HT1080 (cell line): ENCODE results near the gene PLSCR1. TPM values are rescaled to one million over a fixed set of nuclear protein-coding genes. Genes with fewer than 3 reads are reported as not detected.
A peak's percentile ranks its signal among the peaks of the same experiment; 100 is the strongest.

Source experiments
- DNase-seq: peaks from one replicate; pipeline ENCODE4 v3.0.0-alpha.2; 2015; ENCODE audit warnings: low read depth
- polyA plus RNA-seq, 2 experiments: library from polyadenylated mRNA; depleted of rRNA; stranded (reverse); fragments of >200 nt; gene quantifications; 2 replicates each; pipeline ENCODE4 v1.2.3, GENCODE V29; 2015
- total RNA-seq: library from RNA; depleted of rRNA; stranded (reverse); fragments of >200 nt; shearing (Covaris generic); gene quantifications from 2 replicates; pipeline ENCODE4 v1.2.3, GENCODE V29; 2014; rRNA removed

Gene PLSCR1, protein sequence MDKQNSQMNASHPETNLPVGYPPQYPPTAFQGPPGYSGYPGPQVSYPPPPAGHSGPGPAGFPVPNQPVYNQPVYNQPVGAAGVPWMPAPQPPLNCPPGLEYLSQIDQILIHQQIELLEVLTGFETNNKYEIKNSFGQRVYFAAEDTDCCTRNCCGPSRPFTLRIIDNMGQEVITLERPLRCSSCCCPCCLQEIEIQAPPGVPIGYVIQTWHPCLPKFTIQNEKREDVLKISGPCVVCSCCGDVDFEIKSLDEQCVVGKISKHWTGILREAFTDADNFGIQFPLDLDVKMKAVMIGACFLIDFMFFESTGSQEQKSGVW
- 90.5 and 110 TPM in 2 replicates for total RNA-seq
- polyA plus RNA-seq (2015; cell fraction: cytosol; rRNA removed), result 68.3 and 83.6 TPM in 2 replicates
- polyA plus RNA-seq (2015; cell fraction: nucleus; rRNA removed), result 79.8 and 108 TPM in 2 replicates

GRCh38 chr3:146544002-146544928, at the start of gene PLSCR1:
TSS of gene PLSCR1 (minus strand) at chr3:146544607. CDS start at chr3:146536552, 8,055 bp downstream.
- DNase-seq, result peak; percentile 99

GRCh38 chr3:146593776-146594175, 49.4 kb upstream of the PLSCR1 start:
- no peak for DNase-seq

- no peak for DNase-seq
Observed at GRCh38 chr3:146590521-146590920, 46.1 kb upstream of the PLSCR1 start.

GRCh38 chr3:146589899-146590508, 45.6 kb upstream of the PLSCR1 start:
- DNase-seq, result peak; percentile 58

DNA sequence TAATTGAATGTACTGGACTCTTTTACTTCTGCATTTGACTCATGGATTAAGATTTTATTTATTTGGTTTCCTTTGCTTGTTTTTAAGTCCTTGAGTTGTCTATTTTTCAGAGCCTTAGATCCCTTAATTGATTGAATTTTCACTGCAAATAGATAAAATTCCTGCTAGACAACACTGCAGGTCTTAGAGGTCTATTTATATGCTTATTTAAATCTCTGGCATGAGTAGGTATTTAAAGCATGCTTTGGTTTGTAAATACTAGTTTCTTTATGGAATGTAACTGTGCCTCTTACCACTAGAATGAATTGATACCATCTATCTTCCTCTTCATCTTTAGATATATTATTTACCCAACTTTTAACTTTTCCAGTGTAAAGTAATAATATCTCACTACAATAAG, 40.7 kb upstream of the PLSCR1 start:
- no peak for DNase-seq

DNA sequence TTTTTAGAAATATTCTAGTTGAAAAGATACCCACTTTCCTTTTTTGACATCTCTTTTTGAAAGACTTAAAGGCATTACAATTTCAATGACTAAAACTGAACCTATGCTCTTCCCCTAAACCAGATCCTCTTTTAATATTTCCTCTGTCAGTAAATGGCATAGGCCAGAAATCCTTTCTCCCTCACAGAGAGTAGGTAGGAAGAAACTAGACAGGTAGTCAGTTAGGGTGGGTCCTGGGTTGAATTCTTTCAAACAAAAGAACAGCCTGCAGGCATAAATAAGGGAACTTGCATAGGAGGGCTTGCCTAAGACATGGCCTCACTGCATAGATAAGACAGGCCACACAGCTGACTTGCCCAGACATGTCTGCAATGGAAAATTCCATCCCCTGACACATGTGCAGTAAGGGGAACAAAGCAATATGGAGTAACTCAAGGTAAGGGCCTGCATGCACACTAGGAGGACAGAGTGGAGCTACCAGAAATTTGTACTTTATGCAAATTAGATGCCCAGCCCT, 37.6 kb upstream of the PLSCR1 start:
- no peak for DNase-seq

- DNase-seq, result no peak
Observed at GRCh38 chr3:146581080-146581601, 36.7 kb upstream of the PLSCR1 start.

GRCh38 chr3:146577662-146578061, 33.3 kb upstream of the PLSCR1 start:
- DNase-seq, result peak; percentile 34

- DNase-seq, result no peak
Observed at GRCh38 chr3:146575636-146576035, 31.2 kb upstream of the PLSCR1 start.

- no peak for DNase-seq
Observed at GRCh38 chr3:146574173-146574572, 29.8 kb upstream of the PLSCR1 start.

DNA sequence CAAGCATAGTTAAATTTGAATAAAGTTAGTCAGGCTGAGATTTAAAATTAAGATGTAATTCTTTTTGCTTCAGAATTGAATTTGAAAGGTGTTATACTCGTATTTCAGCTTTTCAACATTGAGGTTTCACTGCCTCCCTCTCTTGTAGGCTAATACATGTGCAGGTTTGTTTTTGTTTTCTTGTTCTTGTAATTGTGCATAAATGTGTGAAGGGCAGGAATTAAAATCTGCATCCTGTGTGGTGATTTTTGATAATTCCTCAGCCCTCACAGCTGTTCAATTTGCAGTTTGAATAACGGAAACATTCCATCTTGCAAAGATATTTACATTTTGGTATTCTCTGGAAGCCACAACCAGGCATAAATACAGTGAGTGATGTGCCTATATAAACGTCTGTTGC, 24.9 kb upstream of the PLSCR1 start:
- no peak for DNase-seq

GRCh38 chr3:146566138-146566537, 21.7 kb upstream of the PLSCR1 start:
- no peak for DNase-seq

- no peak for DNase-seq
Observed at GRCh38 chr3:146561879-146562278, 17.5 kb upstream of the PLSCR1 start.

DNA sequence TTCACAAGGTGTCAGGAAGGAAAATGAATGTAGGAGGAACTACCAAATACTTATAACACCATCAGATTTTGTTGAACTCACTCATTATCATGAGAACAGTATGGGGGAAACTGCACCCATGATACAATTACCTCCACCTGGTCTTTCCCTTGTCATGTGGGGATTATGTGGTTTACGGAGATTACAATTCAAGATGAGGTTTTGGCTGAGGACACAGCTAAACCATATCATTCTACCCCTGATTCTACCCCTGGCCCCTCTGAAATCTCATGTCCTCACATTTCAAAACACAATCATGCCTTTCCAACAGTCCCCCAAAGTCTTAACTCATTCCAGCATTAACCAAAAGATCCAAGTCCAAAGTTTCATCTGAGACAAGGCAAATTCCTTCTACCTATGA, 17.1 kb upstream of the PLSCR1 start:
- no peak for DNase-seq

DNA sequence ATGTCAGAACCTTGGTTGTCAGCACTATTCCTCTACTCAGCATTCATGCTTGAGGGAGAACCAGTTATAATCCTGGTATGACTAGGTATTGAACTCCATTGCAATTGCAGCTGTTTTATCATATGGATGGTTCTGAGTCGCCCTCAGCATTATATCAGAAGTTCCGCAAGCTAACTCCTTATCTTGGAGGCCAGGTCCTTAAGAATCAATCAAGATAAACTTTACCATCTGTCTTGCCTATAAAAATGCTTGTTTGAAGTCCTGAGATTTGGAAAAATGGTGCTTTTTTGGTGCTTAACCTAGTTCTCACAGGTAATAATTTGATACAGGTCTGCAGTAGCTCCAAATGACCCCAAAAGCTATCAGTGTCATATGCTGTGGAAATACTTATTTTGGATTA, 16.3 kb upstream of the PLSCR1 start:
- DNase-seq, result no peak

DNA sequence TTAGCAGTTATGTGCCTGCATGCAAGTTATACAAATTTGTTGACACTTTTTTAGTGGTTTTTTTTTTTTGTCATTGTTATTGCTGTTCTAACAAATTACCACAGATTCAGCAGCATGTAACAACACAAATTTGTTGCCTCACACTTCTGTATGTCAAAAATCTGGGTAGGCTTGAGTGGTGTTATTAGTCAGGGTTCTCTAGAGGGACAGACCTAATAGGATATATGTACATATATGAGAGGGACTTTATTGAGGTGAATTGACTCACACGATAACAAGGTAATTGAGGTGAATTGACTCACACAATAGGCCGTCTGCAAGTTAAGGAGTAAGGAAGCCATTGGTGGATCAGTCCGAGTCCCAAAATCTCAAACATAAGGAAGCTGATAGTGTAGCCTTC, 15.0 kb upstream of the PLSCR1 start:
- no peak for DNase-seq

- no peak for DNase-seq
Observed at GRCh38 chr3:146558781-146559180, 14.4 kb upstream of the PLSCR1 start.

DNA sequence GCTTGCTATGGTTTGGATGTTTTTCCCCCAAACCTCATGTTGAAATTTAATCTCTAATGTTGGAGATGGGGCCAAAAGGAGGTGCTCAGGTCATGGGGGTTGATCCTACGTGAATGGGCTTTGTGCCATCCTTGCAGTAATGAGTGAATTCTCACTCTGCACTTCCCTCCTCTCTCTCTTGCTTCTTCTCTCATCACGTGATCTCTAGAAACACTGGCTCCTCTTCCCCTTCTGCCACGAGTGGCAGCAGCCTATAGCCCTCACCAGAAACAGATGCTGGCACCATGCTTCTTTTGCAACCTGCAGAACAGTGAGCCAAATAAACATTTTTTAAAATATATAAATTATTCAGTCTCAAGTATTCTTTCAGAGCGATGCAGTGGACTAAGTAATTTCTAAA, 13.3 kb upstream of the PLSCR1 start:
- DNase-seq, result no peak

DNA sequence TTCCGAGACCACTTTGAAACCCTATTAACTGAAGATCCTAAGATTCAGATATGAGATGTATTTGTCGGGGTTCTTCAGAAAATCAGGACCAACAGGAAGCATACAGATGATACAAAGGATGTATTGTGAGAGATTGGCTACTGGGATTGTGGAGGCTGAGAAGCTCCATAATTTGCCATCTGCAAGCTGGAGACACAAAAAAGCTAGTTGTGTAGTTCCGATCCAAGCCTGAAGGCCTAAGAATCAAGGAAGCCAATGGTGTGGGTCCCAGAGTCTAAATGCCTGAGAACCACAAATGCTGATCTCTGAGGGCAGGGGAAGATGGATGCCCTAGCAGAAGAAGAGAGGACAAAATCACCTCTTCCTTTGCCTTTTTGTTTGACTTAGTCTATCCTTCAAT, 10.9 kb upstream of the PLSCR1 start:
- no peak for DNase-seq

- no peak for DNase-seq
Observed at GRCh38 chr3:146554151-146554760, 9.8 kb upstream of the PLSCR1 start.
